Keratinocyte (primary cell): Measurements from ENCODE around the gene THOP1. TPM values are rescaled to one million over a fixed set of nuclear protein-coding genes. Genes with fewer than 3 reads are reported as not detected.

ENCODE experiments used
- DNase-seq: peaks from one replicate; pipeline ENCODE4 v3.0.0-alpha.2; 2011; ENCODE audit warnings: low read depth, missing footprints, low spot score
- FAIRE-seq: peaks from 2 replicates; lab custom pipeline; 2011; peaks lifted over from hg19 to GRCh38; lab: Jason Lieb, UNC
- H2AFZ ChIP-seq: 2 replicates; pipeline ENCODE4 v1.6.0; 2012; ENCODE audit warnings: low read length, control low read depth, inconsistent platforms; ENCODE audit not compliant: control insufficient read depth
- H3K27ac ChIP-seq: 2 replicates; pipeline ENCODE4 v1.5.1; 2011; ENCODE audit warnings: low read length; ENCODE audit not compliant: control insufficient read depth, insufficient read depth
- H3K27me3 ChIP-seq: 3 replicates; pipeline ENCODE4 v1.6.0; 2011; ENCODE audit warnings: low read length; ENCODE audit not compliant: control insufficient read depth, insufficient read depth; ENCODE audit errors: extremely low read depth
- H3K36me3 ChIP-seq, 2 experiments: 2 replicates in 1 of 2; 3 replicates in 1 of 2; pipeline ENCODE4 v1.5.1; 2011; ENCODE audit warnings: low read length in 2 of 2, mild to moderate bottlenecking in 1 of 2; ENCODE audit not compliant: control insufficient read depth in 2 of 2, insufficient read depth in 2 of 2; ENCODE audit errors: extremely low read depth in 1 of 2
- H3K4me1 ChIP-seq: 3 replicates; pipeline ENCODE4 v1.5.1; 2011; ENCODE audit warnings: low read length; ENCODE audit not compliant: control insufficient read depth, insufficient read depth; ENCODE audit errors: extremely low read depth
- H3K4me2 ChIP-seq: 3 replicates; pipeline ENCODE4 v1.6.0; 2011; ENCODE audit warnings: low read depth, low read length; ENCODE audit not compliant: control insufficient read depth, insufficient read depth; ENCODE audit errors: extremely low read depth
- H3K4me3 ChIP-seq, 3 experiments: fragments of 200-600 bp in 1 of 3; sonication (generic) in 1 of 3; 2 replicates in 2 of 3; 3 replicates in 1 of 3; pipeline ENCODE4 v1.5.1; 2011 to 2016; ENCODE audit warnings: low read length in 3 of 3, mild to moderate bottlenecking in 3 of 3, control low read depth in 2 of 3, inconsistent platforms in 1 of 3, low read depth in 1 of 3, mixed read lengths in 1 of 3, mixed run types in 1 of 3, moderate library complexity in 1 of 3; ENCODE audit not compliant: control insufficient read depth in 2 of 3, insufficient read depth in 2 of 3; ENCODE audit errors: extremely low read depth in 1 of 3
- H3K79me2 ChIP-seq: 2 replicates; pipeline ENCODE4 v1.6.0; 2012; ENCODE audit warnings: low read length; ENCODE audit not compliant: control insufficient read depth, insufficient read depth
- H3K9ac ChIP-seq: 3 replicates; pipeline ENCODE4 v1.6.0; 2011; ENCODE audit warnings: low read length; ENCODE audit not compliant: control insufficient read depth, insufficient read depth; ENCODE audit errors: extremely low read depth
- H3K9me1 ChIP-seq: 3 replicates; pipeline ENCODE4 v1.6.0; 2011; ENCODE audit warnings: low read length; ENCODE audit not compliant: control insufficient read depth, insufficient read depth; ENCODE audit errors: extremely low read depth
- H3K9me3 ChIP-seq: 2 replicates; pipeline ENCODE4 v1.5.1; 2012; ENCODE audit warnings: low read depth, low read length; ENCODE audit not compliant: control insufficient read depth
- H4K20me1 ChIP-seq: 3 replicates; pipeline ENCODE4 v1.6.0; 2011; ENCODE audit warnings: low read length; ENCODE audit not compliant: control insufficient read depth, insufficient read depth; ENCODE audit errors: extremely low read depth
- EZH2 ChIP-seq: IDR thresholded peaks from one replicate; pipeline ENCODE4 v1.6.1; 2012; ENCODE audit warnings: inconsistent platforms, mild to moderate bottlenecking, low read length, moderate library complexity
- dilution Hi-C: fragments of 300-500 bp; cut with MboI; formaldehyde crosslinking; loops from one replicate; pipeline ENCODE4 v1.7.0; 2020; ENCODE audit warnings: low sequenced_read_pairs; ENCODE audit not compliant: extremely low pct_ligation_motif_present
- polyA plus RNA-seq, 5 experiments: library from polyadenylated mRNA; depleted of rRNA in 3 of 5; stranded (reverse) in 3 of 5; stranded (forward) in 1 of 5; unstranded in 1 of 5; fragments of >200 nt; gene quantifications; 1 replicate in 1 of 5; 2 replicates in 3 of 5; 3 replicates in 1 of 5; pipeline versions ENCODE4 v1.2.1 to v1.2.3, GENCODE V29; 2011 to 2012; ENCODE audit warnings: missing spikeins in 2 of 5, low read depth in 1 of 5, low replicate concordance in 1 of 5
- TF ChIP-seq, protein P1 (sequence below), 3 experiments: IDR thresholded peaks in 1 of 3; conservative IDR thresholded peaks in 1 of 3; optimal IDR thresholded peaks in 1 of 3; 2 replicates in 2 of 3; 3 replicates in 1 of 3; pipeline versions ENCODE3 to v1.5.1; 2011; ENCODE audit warnings: low read length in 3 of 3, mild to moderate bottlenecking in 3 of 3, moderate library complexity in 2 of 3, control low read depth in 1 of 3, inconsistent platforms in 1 of 3; ENCODE audit not compliant: insufficient read depth in 2 of 3; ENCODE audit errors: extremely low read depth in 1 of 3

Gene THOP1
- polyA plus RNA-seq, 1 donor (not counting 4 experiments of a cell fraction or from before 2014, with no cell fraction given) = 69.9 TPM

GRCh38 chr19:2805991-2806649 is 20.8 kb downstream of the THOP1 start:
- no peaks in the 10 kb centered on the region for H3K4me1 ChIP-seq
- H4K20me1 ChIP-seq = no peaks in the 10 kb centered on the region
- H3K36me3 ChIP-seq = peaks cover 19 to 50% of the 10 kb centered on the region in 2 experiments
- H3K4me2 ChIP-seq = no peak overlapping the region
- no peak overlapping the region for H3K27ac ChIP-seq
- H3K9me3 ChIP-seq = no peaks in the 10 kb centered on the region
- FAIRE-seq (no peak), DNase-seq (no peak)
- no peaks in the 10 kb centered on the region for H3K9me1 ChIP-seq
- dilution Hi-C loops = no loop called here
- no peak overlapping the region for H3K9ac ChIP-seq
- H3K4me3 ChIP-seq = no peak overlapping the region
- no peak overlapping the region for H2AFZ ChIP-seq
- no peak for TF ChIP-seq EZH2
- TF ChIP-seq, protein P1, sequence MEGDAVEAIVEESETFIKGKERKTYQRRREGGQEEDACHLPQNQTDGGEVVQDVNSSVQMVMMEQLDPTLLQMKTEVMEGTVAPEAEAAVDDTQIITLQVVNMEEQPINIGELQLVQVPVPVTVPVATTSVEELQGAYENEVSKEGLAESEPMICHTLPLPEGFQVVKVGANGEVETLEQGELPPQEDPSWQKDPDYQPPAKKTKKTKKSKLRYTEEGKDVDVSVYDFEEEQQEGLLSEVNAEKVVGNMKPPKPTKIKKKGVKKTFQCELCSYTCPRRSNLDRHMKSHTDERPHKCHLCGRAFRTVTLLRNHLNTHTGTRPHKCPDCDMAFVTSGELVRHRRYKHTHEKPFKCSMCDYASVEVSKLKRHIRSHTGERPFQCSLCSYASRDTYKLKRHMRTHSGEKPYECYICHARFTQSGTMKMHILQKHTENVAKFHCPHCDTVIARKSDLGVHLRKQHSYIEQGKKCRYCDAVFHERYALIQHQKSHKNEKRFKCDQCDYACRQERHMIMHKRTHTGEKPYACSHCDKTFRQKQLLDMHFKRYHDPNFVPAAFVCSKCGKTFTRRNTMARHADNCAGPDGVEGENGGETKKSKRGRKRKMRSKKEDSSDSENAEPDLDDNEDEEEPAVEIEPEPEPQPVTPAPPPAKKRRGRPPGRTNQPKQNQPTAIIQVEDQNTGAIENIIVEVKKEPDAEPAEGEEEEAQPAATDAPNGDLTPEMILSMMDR (optimal IDR thresholded peaks at IDR 0.05 in 1 of 3, IDR thresholded peaks at IDR 0.05 in 1 of 3, conservative IDR thresholded peaks at IDR 0.05 in 1 of 3; ENCODE audit: extremely low read depth in 1 of 3, insufficient read depth in 2 of 3, low read length in 3 of 3) = no peak
- peaks cover 7% of the 10 kb centered on the region for H3K79me2 ChIP-seq
- H3K27me3 ChIP-seq = no peaks in the 10 kb centered on the region

GRCh38 chr19:2806736-2807378 is 21.6 kb downstream of the THOP1 start:
- H3K27me3 ChIP-seq = no peaks in the 10 kb centered on the region
- H3K9ac ChIP-seq = no peak overlapping the region
- no peaks in the 10 kb centered on the region for H3K4me1 ChIP-seq
- no peaks in the 10 kb centered on the region for H3K9me3 ChIP-seq
- H3K4me2 ChIP-seq = no peak overlapping the region
- H3K27ac ChIP-seq = no peak overlapping the region
- dilution Hi-C loops = no loop called here
- H3K36me3 ChIP-seq = peaks cover 18 to 45% of the 10 kb centered on the region in 2 experiments
- no peak for TF ChIP-seq EZH2
- no peak overlapping the region for H2AFZ ChIP-seq
- FAIRE-seq (no peak), DNase-seq (no peak)
- H4K20me1 ChIP-seq = no peaks in the 10 kb centered on the region
- H3K9me1 ChIP-seq = no peaks in the 10 kb centered on the region
- peaks cover 4% of the 10 kb centered on the region for H3K79me2 ChIP-seq
- no peak overlapping the region for H3K4me3 ChIP-seq
